ENCODE measurements around the gene NUAK1.

DNA sequence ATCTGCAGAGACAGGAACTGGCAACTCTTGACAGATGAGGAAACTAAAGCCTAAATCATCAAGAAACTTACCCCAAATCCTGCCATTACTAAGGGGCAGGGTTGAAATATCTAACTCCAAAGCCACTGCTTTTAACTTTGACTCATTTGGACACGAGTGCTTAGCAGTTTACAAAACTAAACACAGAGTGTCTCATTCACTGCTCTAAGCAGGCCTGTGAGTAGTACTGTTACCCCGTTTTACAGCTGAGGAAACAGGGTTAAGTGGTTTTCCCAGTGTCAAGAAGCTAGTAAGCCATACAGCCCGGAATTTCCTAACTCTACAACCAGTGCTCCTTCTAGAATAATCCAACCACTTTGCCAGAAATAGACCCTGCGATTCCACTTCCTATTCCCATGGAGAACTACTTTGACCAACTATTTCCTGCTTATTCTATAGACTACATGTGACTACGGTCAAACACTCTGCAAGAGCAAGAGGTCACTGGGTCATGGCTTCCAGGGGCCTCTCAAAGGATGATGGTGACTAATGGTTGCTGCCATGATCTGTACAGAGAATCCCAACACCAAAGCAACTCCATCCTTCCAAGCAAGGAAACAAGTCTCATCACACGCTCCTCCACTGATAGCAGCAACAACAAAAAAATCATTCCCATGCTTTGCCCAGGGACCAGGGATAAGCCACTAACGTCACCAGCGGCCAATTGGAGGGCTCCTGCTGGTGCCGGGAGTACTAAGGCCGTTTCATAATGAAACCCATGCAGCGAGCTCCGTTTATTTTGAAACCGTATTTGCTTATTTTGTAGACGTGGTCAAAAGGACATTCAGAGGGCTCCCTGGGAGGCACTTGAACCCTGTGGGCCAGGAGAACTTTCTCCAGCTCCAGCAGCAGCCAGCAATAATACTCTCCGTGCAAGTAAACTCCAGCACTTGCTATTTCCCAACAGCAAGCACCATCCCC is 56.3 kb downstream of the NUAK1 start:
- TF ChIP-seq CTCF (conservative IDR thresholded peaks at IDR 0.05) (no peak), ZFX (IDR thresholded peaks at IDR 0.05) (no peak)

Data from C4-2B (cell line).